CD4-positive, CD25-positive, alpha-beta regulatory T cell (primary cell): ENCODE measurements around the gene FBXO44. TPM values are rescaled to one million over a fixed set of nuclear protein-coding genes. Genes with fewer than 3 reads are reported as not detected.

Experiments
- ATAC-seq, 2 donors: fragments of 150-1000 bp; cut with Tn5 transposase; one replicate each; pipeline ENCODE4 v1.10.0; 2021; ENCODE audit warnings: low read depth in 2 of 2, moderate number of reproducible peaks in 2 of 2, moderate library complexity in 1 of 2
- DNase-seq, 3 donors: peaks; one replicate each; pipeline versions ENCODE4 v3.0.0 to v3.0.0-alpha.2; 2012 to 2022; ENCODE audit warnings: mixed read lengths in 1 of 3
- H3K27ac ChIP-seq: one replicate; pipeline ENCODE4 v1.7.0; 2013; ENCODE audit warnings: mild to moderate bottlenecking, low read length; ENCODE audit not compliant: insufficient read depth, poor library complexity, severe bottlenecking
- H3K27me3 ChIP-seq: one replicate; pipeline ENCODE4 v1.7.0; 2013; ENCODE audit warnings: low read length; ENCODE audit not compliant: control insufficient read depth, insufficient read depth
- H3K36me3 ChIP-seq: one replicate; pipeline ENCODE4 v1.7.0; 2013; ENCODE audit warnings: mild to moderate bottlenecking, low read length, moderate library complexity; ENCODE audit not compliant: control insufficient read depth, insufficient read depth
- H3K4me1 ChIP-seq: 2 replicates; pipeline ENCODE4 v1.7.0; 2013; ENCODE audit warnings: mild to moderate bottlenecking, low read length; ENCODE audit not compliant: insufficient read depth, control insufficient read depth, poor library complexity, severe bottlenecking
- H3K4me3 ChIP-seq: one replicate; pipeline ENCODE4 v1.7.0; 2013; ENCODE audit warnings: low read depth, mild to moderate bottlenecking, low read length, moderate library complexity
- H3K9me3 ChIP-seq, 2 experiments: 1 replicate in 1 of 2; 2 replicates in 1 of 2; pipeline ENCODE4 v1.7.0; 2013; ENCODE audit warnings: low read length in 2 of 2, mild to moderate bottlenecking in 1 of 2, moderate library complexity in 1 of 2; ENCODE audit not compliant: control insufficient read depth in 2 of 2
- H3K27ac Mint-ChIP-seq, 3 donors: one replicate each; pipeline ENCODE4 v1.8.0; 2020 to 2022; ENCODE audit warnings: mild to moderate bottlenecking in 3 of 3, mixed read lengths in 3 of 3, moderate library complexity in 2 of 3
- H3K27me3 Mint-ChIP-seq: one replicate; pipeline ENCODE4 v1.8.0; 2022; ENCODE audit warnings: mild to moderate bottlenecking, mixed read lengths
- H3K36me3 Mint-ChIP-seq: one replicate; pipeline ENCODE4 v1.8.0; 2020; ENCODE audit warnings: mixed read lengths
- H3K4me1 Mint-ChIP-seq, 4 donors: one replicate each; pipeline ENCODE4 v1.8.0; 2020 to 2022; ENCODE audit warnings: mixed read lengths in 4 of 4, mild to moderate bottlenecking in 1 of 4
- H3K4me3 Mint-ChIP-seq, 4 donors: one replicate each; pipeline ENCODE4 v1.8.0; 2020 to 2022; ENCODE audit warnings: mild to moderate bottlenecking in 4 of 4, mixed read lengths in 4 of 4, moderate library complexity in 3 of 4
- H3K9me3 Mint-ChIP-seq, 7 donors: one replicate each; pipeline ENCODE4 v1.8.0; 2020 to 2022; ENCODE audit warnings: mixed read lengths in 7 of 7, mild to moderate bottlenecking in 3 of 7, moderate library complexity in 2 of 7
- polyA plus RNA-seq, 4 donors: library from polyadenylated mRNA; unstranded; fragments of 300-500 nt; fragmentation: Illumina TruSeq; gene quantifications; one replicate each; pipeline ENCODE4 v1.2.3, GENCODE V29; 2021
- total RNA-seq: library from RNA; stranded (reverse); gene quantifications from one replicate; pipeline ENCODE4 v1.2.3, GENCODE V29; 2022

The FBXO44 gene
- total and polyA plus RNA-seq, 5 donors from 2014 or later: 5.5 to 43.7 (median 9.3) TPM

DNA sequence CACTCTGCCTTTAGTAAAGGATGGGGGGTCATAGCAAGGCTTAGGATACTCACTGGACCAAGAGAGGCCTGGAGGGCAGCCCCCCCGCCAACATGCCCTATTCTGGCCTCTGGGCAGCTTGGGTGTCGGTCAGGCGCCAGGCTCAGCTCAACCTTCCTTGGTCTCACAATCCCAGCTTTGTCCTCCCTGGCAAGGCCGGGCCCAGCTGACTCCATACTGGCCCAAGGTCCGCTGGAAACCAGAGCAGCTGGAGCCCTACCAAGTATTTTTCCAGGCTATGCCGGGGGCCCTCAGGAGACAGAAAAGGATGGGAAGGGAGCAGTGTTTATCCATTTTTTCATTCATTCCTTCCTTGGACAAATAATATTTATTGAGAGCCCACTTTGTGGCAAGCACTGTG, 6.6 kb upstream of the FBXO44 start:
- DNase-seq (no peak), ATAC-seq (no peak)
- peaks cover 12% of the 10 kb centered on the region for H3K27me3 Mint-ChIP-seq
- H3K36me3 Mint-ChIP-seq: no peaks in the 10 kb centered on the region
- H3K9me3 ChIP-seq: no peaks in the 10 kb centered on the region
- H3K27ac Mint-ChIP-seq: no peak overlapping the region
- H3K36me3 ChIP-seq: no peaks in the 10 kb centered on the region
- H3K4me1 Mint-ChIP-seq: peaks cover 0 to 40% (median 17%) of the 10 kb centered on the region in 4 donors
- no peak overlapping the region for H3K27ac ChIP-seq
- H3K4me1 ChIP-seq: peaks cover 20% of the 10 kb centered on the region
- H3K27me3 ChIP-seq: no peaks in the 10 kb centered on the region
- H3K4me3 ChIP-seq: no peak overlapping the region
- no peak overlapping the region for H3K4me3 Mint-ChIP-seq
- H3K9me3 Mint-ChIP-seq: no peaks in the 10 kb centered on the region

DNA sequence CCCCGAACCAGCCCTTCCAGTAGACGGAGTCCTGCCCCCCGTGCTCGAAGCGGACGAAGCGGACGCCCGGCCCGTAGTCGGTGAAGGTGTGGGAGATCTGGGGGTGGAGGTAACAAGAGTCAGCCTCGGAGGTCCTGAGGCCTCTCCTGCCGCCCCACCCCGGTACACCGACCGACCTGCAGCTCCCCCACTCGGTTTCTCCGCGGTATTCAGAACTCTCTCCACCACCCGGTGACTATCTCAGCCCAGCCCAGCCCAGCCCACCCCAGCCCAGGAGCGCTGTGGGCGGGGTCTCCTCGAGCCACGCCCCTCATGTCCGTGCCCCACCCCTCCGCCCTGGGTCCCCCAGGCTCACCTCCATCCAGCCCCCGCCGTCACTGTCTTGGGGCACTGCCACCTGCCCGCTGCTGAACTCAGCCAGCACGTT, 5.9 kb upstream of the FBXO44 start:
- Histone ChIP-seq H3K27ac (no peak overlapping the region), H3K4me3 (no peak overlapping the region), H3K36me3 (no peaks in the 10 kb centered on the region), H3K9me3 (no peaks in the 10 kb centered on the region), H3K4me1 (peaks cover 21% of the 10 kb centered on the region), H3K27me3 (no peaks in the 10 kb centered on the region)
- peak in 1 of 2 donors; percentile 25 for ATAC-seq
- Mint-ChIP-seq H3K9me3 (no peaks in the 10 kb centered on the region), H3K4me1 (peaks cover 0 to 41% (median 17%) of the 10 kb centered on the region in 4 donors), H3K4me3 (peak overlapping the region in 1 of 4 donors; percentile 60), H3K36me3 (no peaks in the 10 kb centered on the region), H3K27ac (no peak overlapping the region), H3K27me3 (peaks cover 9% of the 10 kb centered on the region)
- peak in 2 of 3 donors; percentile 24 to 47 for DNase-seq

DNA sequence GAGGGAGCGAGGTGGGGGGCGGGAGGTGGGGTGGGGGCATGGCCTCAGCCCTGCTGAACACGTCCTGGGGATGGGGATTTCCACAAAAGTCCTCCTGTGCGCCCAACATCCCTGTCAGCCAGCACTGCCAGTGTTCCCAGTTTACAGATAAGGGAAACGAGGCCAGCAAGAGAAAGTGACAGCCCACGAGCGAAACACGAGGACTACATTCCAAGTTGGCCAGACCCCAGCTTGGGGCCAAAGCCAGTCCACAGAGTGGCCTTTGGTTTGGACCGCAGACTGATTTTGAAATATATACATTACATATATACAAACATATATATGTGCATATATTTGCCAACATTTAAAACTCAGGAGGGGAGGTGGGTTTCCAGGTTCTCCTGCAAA, 5.4 kb upstream of the FBXO44 start:
- peaks cover 0 to 41% (median 17%) of the 10 kb centered on the region in 4 donors for H3K4me1 Mint-ChIP-seq
- H3K36me3 Mint-ChIP-seq: no peaks in the 10 kb centered on the region
- Histone ChIP-seq H3K27me3 (no peaks in the 10 kb centered on the region), H3K4me3 (no peak overlapping the region), H3K9me3 (no peaks in the 10 kb centered on the region), H3K36me3 (no peaks in the 10 kb centered on the region), H3K27ac (no peak overlapping the region), H3K4me1 (peaks cover 25% of the 10 kb centered on the region)
- peak overlapping the region in 2 of 4 donors; percentile 65 to 72 for H3K4me3 Mint-ChIP-seq
- peak overlapping the region in 1 of 3 donors; percentile 78 for H3K27ac Mint-ChIP-seq
- ATAC-seq: no peak
- no peaks in the 10 kb centered on the region for H3K9me3 Mint-ChIP-seq
- DNase-seq: no peak
- H3K27me3 Mint-ChIP-seq: peaks cover 9% of the 10 kb centered on the region

- Histone ChIP-seq H3K27ac (no peak overlapping the region), H3K36me3 (no peaks in the 10 kb centered on the region), H3K4me3 (no peak overlapping the region), H3K27me3 (no peaks in the 10 kb centered on the region), H3K9me3 (no peaks in the 10 kb centered on the region), H3K4me1 (peaks cover 25% of the 10 kb centered on the region)
- ATAC-seq: no peak
- DNase-seq: no peak
- Mint-ChIP-seq H3K4me3 (peak overlapping the region in 3 of 4 donors; percentile 72 to 83 (median 73)), H3K27me3 (peaks cover 9% of the 10 kb centered on the region), H3K27ac (peak overlapping the region in 2 of 3 donors; percentile 38 to 78), H3K4me1 (peaks cover 0 to 41% (median 17%) of the 10 kb centered on the region in 4 donors), H3K9me3 (no peaks in the 10 kb centered on the region), H3K36me3 (no peaks in the 10 kb centered on the region)
Measured at GRCh38 chr1:11649624-11650330, 4.9 kb upstream of the FBXO44 start.

- no peak overlapping the region for H3K4me3 ChIP-seq
- H3K36me3 Mint-ChIP-seq: no peaks in the 10 kb centered on the region
Measured at GRCh38 chr1:11650331-11650991, 4.2 kb upstream of the FBXO44 start.

DNA sequence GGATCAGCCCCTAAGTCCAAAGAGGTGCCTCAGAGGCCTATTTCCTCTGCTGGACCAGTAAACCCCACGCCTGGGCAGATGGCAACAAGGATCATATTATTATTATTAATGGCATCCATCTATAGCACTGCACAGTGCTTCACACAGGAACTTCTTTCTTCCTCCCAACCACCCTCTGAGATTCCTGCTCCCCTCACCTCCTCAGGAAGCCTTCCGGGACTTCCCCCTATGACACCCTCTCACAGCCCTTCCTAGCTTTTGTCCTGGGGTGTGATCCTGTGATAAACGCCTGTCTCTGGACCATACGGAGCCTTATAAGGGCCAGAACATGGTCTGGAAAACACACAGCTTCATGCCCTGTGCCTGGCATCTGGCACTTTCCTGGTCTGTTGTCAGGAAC, 3.7 kb upstream of the FBXO44 start:
- Mint-ChIP-seq H3K27ac (peak overlapping the region in 2 of 3 donors; percentile 67 to 78), H3K36me3 (no peaks in the 10 kb centered on the region), H3K9me3 (no peaks in the 10 kb centered on the region), H3K4me1 (peaks cover 0 to 49% (median 23%) of the 10 kb centered on the region in 4 donors), H3K4me3 (peak overlapping the region; percentile 73 to 89 (median 80)), H3K27me3 (peaks cover 9% of the 10 kb centered on the region)
- Histone ChIP-seq H3K27me3 (no peaks in the 10 kb centered on the region), H3K36me3 (no peaks in the 10 kb centered on the region), H3K27ac (no peak overlapping the region), H3K9me3 (no peaks in the 10 kb centered on the region), H3K4me1 (peaks cover 36% of the 10 kb centered on the region), H3K4me3 (no peak overlapping the region)
- DNase-seq (no peak), ATAC-seq (no peak)

More at GRCh38 chr1:11650331-11650991, 4.2 kb upstream of the FBXO44 start:
- Mint-ChIP-seq H3K4me3 (peak overlapping the region; percentile 73 to 89 (median 80)), H3K4me1 (peaks cover 0 to 44% (median 19%) of the 10 kb centered on the region in 4 donors), H3K27ac (peak overlapping the region in 2 of 3 donors; percentile 67 to 78), H3K9me3 (no peaks in the 10 kb centered on the region), H3K27me3 (peaks cover 9% of the 10 kb centered on the region)
- Histone ChIP-seq H3K27me3 (no peaks in the 10 kb centered on the region), H3K36me3 (no peaks in the 10 kb centered on the region), H3K9me3 (no peaks in the 10 kb centered on the region), H3K4me1 (peaks cover 30% of the 10 kb centered on the region), H3K27ac (no peak overlapping the region)
- peak; percentile 62 to 69 for ATAC-seq
- peak; percentile 61 to 86 (median 76) for DNase-seq

DNA sequence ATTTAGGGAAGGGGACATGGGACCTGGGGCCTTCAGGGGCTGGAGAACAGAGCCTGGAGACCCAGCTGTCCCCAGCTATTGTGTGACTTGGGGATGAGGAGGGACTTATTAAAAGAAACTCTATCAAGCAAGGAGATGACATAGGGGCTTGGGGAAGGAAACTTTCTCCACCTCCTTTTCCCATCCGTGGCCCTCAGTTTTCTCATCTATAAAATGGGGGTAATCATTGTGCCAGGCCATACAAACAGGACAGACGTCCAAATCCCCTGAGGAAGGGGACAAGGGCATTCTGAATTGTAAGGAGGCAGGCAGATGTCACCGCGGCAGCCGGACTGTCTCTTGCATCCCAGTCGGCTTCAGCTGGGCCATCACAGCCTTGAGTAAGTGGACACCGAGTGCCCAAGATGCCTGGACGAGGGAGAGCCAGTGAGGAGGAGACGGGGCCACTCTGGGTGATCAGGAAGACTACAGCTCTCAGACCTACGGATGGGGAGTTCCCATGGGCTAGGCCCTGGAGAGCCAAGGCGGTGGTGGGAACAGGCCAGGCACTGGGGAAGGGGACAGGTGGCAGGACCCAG, 2.4 kb upstream of the FBXO44 start:
- no peaks in the 10 kb centered on the region for H3K9me3 ChIP-seq
- no peak overlapping the region for H3K27ac ChIP-seq
- H3K4me1 ChIP-seq: peaks cover 37% of the 10 kb centered on the region
- Mint-ChIP-seq H3K36me3 (no peaks in the 10 kb centered on the region), H3K4me1 (peaks cover 0 to 52% (median 24%) of the 10 kb centered on the region in 4 donors), H3K4me3 (peak overlapping the region; percentile 41 to 92 (median 74)), H3K9me3 (no peaks in the 10 kb centered on the region), H3K27me3 (peaks cover 9% of the 10 kb centered on the region), H3K27ac (peak overlapping the region in 2 of 3 donors; percentile 33 to 85)
- H3K27me3 ChIP-seq: no peaks in the 10 kb centered on the region
- DNase-seq: no peak
- H3K36me3 ChIP-seq: peaks cover 7% of the 10 kb centered on the region
- ATAC-seq: no peak
- no peak overlapping the region for H3K4me3 ChIP-seq
